ENCODE data around the gene CNTNAP5.
"Not testable (repeated sequence)": the region's sequence is repeated elsewhere in the genome, so short reads cannot be mapped to it uniquely, and the experiment has no call there.

The CNTNAP5 gene

DNA sequence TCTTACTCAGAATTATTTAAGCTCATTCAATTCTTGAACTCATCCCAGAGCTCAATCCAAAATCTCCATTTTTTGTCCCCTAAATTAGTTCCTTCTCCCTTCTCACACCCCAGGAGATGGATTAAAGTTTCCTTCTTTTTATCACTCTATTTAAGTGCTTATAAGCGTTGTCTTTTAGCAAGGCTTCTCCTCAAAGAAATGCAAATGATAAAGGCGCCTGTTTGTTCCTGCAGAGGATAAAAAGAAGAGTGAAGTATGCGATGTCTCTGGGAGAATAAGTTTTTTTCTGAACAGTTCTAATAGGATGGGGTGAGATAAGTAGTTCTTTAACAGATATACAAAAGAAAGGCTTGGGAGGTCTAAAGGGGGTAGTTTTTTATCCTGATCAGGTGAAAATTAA, 303.3 kb downstream of the CNTNAP5 start:
- DNase-seq, result no peak

DNA sequence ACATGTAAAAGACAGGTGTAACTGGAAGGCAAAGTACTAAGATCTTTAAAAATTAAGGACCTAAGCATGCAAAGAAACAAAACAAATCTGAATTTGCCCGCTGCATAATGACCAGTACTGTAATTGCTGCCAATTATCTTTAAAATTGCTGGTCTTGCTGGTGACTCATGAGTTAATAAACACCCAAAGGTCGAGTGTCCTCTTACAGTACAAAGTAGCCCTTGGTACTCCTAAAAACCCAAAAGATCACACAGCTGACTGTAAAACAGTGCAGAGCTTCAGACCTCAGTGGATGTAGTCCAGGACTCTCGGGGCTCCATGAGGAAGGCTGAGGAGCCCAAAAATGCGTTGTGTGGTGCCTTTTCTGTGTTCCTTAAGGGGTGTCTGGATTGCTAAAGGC, 308.7 kb downstream of the CNTNAP5 start:
- DNase-seq, result no peak

DNA sequence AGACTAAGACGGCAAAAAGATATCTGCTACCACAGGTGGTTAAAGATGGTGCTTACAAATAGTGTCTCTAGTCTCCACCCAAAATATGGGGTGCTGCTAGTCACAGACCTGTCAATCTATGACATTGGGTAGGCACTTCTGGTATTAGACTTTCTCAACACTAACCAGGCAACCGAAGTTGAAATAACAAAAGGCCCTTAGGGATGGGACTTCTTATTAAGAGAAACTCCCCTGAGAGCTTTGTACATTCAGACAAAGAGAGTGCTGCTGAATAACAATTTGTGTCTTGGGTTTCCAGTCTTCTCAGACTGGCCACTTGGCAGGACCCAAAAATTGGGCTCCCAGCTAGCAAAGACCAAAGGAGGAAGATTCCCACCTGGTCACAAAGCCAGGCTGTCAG, 310.0 kb downstream of the CNTNAP5 start:
- no peak for DNase-seq

DNA sequence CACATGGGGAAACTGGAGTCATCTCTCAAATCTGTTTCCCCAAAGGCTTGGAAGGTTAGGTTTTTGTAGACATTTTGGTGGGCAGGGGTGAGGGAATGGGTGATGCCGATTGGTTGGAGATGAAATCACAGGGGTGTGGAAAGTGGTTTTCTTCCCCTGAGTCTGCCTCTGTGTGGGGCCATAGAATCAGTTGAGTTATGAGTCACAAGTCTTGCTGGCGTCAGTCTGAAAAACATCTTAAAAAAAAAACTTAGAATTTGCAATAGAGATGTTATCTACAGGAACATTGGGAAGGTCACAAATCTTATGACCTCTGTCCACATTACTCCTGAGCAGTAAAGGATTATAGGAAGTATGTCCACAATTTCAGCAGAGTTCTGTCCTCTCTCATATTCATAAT, 314.6 kb downstream of the CNTNAP5 start:
- DNase-seq, result no peak

DNA sequence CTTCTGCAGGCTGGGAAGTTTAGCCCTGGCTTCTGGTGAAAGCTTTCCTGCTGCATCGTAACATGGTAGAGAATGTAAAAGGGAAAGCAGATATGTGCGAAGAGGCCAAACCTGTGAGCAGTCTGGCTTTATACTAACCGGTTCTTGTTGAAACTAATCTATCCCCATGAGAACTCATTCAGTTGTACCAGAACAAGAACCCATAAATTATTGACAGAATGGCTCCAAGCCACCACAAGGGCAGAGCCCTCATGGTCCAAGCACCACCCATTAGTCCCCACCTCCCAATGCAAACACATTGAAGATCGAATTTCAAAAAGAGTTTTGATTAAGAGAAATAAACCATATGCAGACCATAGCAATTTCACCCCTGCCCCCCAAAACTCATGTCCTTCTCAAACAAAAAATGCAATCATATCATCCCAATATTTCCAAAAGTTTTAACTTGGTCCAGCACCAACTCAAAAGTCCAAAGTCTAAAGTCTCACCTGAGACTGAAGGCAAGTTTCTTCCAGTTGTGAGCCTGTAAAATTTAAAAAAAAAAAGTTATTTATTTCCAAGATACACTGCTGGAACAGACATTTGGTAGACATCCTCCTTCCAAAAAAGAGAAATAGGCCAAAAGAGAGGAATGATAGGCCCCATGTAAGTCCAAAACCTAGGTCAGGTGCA, 318.9 kb downstream of the CNTNAP5 start:
- no peak for DNase-seq

DNA sequence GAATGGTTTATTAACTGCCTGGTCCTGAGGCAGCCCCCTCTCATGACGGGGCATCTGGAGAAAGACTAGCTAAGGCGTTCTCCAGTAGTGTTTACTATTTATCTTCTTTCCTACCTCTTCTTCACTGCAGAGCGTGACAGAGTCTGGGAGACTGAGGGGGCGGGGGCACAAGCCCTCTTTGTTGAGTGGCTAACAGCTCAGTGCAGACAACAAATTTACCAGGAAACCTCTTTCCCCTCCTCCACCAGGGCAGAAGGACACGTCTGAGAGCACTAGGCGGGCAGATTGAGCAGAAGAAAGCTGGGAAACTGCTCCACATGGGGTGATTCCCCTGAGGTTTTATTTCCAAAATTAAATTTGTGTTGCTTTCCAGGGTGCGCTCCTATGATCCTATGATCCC, 322.1 kb downstream of the CNTNAP5 start:
- no peak for DNase-seq

DNA sequence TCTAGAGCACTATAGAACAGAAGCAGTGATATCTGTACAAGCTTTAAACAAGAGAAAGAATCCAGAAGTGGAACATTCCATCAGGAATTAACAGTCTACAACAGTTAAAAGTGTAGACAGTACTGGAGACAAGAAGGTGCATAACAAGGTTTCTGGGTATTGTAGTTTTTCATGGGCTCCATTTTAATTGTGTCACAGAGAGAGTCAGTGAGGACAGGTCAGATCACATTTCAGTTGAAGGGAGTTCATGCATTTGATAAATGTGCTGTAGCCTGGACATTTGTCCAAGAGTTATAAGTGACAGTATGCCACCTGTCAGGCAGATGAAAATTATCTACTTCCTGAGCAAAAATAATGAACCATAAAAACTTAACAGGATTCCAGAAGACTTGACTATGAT, 328.6 kb downstream of the CNTNAP5 start:
- DNase-seq, result no peak

DNA sequence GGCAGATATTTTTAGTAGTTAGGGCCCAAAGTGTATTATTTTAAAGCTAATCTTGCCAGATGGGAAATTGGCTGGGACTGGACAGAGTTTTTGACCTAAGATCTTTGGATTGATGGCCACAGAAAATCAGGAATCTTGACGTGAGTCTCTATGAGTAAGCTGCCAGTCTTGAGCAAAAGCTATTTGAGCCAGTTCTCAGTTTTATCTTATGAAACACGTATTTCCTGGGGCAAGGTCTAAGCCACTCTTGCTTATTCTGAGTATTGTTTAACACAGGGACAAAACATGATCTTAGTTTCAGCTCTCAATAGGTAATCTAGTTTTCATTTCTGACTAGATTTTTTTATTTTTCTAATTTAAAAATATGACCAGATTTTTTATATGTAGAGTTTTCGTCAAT, 329.4 kb downstream of the CNTNAP5 start:
- no peak for DNase-seq

DNA sequence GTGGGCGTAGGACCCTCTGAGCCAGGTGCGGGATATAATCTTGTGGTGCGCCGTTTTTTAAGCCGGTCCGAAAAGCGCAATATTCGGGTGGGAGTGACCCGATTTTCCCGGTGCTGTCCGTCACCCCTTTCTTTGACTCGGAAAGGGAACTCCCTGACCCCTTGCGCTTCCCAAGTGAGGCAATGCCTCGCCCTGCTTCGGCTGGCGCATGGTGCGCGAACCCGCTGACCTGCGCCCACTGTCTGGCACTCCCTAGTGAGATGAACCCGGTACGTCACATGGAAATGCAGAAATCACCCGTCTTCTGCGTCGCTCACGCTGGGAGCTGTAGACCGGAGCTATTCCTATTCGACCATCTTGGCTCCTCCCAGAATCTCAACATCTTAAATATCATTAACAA, 336.9 kb downstream of the CNTNAP5 start:
- not testable (repeated sequence) for DNase-seq

DNA sequence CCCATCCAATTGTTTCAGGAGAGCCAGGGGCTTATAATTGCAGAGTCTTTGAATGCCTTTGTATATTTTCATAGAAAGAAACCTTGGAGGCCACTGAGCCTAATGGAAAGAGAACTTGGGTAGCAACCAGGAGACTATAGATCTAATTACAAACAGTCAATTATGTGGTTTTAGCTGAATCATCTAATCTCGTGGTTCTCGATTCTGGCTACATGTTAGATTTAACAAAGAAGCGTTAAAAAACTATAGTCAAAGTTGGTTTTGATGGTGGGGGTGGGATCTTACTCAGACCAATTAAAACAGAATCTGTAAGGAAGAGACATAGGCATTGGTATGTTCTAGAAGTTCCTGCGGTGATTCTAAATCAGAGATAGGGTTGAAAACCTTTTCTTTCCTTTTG, 344.1 kb downstream of the CNTNAP5 start:
- DNase-seq, result no peak

DNA sequence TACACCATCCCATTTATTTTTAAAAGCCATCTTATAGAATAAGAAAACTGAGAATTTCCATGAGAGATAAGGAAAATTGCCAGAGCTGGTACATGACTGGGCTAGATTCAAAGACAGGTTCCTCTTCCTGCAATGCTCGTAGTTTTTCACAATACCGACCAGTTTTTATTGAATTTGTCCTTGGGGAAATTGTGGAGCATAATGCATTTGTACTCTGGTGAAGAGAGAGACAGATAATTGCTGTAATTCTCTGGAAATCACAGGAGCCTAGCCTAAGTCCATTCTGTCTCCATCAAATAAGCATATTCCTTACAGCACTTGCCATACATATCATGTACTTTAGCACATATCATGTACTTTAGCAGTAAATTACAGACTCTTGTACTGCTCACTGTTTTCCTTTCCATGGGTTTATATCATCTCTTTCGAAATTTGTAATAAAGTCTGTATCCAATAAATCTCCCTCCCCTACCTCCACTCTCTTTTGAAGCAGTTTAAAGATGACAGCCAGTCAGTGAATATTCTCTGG, 355.2 kb downstream of the CNTNAP5 start:
- no peak for DNase-seq

DNA sequence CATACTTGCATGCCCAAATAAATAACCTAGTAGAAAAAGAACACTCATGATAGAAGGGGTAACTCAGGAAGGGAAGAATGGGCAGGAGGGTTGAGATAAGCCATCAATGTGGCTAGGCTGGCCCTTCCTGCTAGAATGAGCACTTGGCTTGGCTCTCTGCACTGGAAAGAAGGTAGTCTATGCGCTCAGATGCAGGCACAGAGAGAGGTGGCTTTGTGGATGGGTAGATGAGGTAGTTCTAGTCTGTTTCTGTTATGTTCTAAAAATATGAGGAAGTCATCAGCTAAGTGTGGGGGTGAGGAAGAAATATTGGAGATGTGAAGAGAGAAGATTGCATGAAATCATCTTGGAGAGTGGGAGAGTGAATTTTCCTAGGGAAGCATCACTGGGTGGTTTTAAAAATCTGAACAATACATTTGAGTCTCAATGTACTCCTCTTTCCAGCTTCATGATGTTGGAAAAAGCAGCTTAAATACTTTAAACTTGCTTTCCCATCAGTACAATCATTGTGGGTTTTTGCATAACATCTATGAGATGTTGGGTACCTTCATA, 357.1 kb downstream of the CNTNAP5 start:
- DNase-seq, result no peak

DNA sequence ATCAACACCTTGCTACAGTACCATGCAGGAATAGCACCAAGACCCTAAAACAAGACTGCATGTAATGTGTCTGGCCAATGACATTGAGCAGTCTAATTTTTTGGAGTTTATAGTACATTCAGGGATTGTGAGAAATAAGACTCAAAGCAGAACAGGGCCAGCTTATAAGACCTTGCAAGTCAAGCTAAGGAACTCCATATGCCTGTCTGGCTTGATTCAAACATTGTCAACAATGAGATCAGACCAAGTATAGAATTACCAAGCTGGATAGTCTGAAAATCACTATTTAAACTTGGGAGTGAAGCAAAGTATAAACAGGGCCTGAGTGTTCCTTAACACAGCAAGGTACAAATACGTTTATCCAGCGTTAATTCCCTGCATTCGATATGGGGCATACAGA, 370.9 kb downstream of the CNTNAP5 start:
- DNase-seq, result no peak

DNA sequence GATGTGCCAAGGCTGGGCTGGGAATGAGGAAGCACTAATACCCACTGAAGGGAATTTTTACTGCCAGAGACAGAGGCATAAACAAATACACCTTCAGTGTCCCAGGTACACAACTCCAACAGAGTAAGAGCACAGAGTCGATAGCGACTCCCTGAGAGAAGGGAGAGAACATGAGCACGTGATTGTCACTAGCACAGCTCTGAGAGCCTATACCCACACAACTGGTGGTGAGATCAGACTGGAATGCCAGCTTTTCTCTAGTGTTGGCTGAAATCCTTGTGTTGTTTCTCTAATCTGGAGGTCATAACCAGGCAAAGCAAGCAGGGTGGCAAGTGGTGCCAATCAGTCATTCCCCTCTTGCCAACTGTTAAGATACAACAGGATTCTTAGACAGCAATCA, 377.2 kb downstream of the CNTNAP5 start:
- DNase-seq, result no peak

DNA sequence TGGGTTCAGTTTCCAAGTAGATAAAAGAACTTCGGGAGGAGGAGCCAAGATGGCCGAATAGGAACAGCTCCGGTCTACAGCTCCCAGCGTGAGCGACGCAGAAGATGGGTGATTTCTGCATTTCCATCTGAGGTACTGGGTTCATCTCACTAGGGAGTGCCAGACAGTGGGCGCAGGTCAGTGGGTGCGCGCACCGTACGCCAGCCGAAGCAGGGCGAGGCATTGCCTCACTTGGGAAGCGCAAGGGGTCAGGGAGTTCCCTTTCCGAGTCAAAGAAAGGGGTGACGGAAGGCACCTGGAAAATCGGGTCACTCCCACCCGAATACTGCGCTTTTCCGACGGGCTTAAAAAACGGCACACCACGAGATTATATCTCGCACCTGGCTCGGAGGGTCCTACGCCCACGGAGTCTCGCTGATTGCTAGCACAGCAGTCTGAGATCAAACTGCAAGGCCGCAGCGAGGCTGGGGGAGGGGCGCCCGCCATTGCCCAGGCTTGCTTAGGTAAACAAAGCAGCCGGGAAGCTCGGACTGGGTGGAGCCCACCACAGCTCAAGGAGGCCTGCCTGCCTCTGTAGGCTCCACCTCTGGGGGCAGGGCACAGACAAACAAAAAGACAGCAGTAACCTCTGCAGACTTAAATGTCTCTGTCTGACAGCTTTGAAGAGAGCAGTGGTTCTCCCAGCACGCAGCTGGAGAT, 382.9 kb downstream of the CNTNAP5 start:
- DNase-seq, result not testable (repeated sequence)

DNA sequence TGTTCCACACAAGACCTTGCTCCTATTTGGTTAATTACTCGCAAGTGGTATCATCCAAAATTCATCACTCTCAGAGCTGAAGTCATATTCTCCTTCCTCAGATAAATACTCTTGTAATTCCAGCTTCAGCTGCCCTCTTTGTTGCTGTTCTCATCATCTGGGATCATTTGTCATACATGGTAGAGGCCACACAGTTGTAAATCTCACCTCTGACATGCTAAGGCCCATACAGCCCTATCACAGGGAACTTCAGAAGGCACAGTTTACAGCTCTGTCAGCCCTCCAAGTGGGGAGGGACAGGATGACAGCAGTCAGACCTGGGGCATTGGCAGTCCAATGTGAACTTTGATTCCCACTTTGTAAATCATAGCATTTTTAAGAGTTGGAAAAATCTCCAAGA, 399.0 kb downstream of the CNTNAP5 start:
- no peak for DNase-seq

DNA sequence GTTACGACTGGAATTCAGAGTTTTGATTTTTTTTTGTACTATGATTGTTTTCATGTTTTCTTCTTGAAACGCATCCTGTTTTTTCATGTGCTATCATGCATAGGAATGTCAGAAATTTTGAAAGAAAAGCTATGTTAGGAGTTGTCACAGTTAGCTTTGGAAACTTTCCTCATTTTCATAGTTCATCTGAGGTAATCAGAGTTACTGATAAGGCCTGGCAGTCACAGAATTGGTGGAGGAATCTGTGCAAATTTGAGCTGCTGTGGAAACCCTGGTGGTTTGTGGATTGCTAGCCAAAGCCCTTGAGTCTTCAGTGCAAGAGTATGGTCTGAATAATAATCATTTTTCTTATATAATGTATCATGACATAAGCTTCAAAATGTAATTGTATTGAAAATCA, 401.0 kb downstream of the CNTNAP5 start:
- no peak for DNase-seq

DNA sequence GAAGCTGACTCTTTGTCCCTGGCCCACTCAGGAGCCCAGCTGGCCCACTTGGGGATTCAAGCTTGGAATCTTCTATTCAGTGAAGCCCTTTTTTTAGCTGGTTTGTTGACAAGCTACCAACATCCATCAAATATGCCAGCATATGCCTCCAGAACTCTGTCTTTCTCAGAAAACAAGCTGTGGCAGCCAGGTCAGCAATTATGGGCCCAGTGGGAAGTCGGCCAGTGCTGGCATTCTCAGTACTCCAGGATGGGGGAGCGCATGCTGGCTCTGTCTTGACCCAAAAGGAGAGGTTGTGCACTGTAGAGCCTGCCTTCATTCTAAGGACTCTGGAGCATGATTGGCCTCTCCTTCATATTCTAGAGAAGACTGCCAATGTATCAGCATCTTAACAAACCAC, 401.5 kb downstream of the CNTNAP5 start:
- no peak for DNase-seq

DNA sequence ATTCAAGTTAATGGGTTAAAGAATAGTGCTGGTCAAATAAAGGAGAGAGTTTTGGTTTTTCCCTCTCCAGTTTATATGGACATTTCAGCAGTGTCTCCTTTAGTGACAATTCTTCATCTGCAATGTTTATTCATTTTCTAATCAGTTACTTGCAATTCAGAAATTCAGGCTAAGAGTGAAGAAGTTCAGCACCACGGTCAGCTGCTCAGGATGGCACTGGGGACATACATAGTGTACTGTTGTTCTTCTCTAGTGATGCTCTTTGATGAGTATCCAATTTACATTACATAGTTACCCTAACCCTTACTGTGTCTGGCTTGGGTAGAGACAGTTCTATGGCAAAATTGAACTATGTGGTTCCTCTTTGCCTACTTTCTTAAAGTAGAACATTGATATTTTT, 412.7 kb downstream of the CNTNAP5 start:
- no peak for DNase-seq

DNA sequence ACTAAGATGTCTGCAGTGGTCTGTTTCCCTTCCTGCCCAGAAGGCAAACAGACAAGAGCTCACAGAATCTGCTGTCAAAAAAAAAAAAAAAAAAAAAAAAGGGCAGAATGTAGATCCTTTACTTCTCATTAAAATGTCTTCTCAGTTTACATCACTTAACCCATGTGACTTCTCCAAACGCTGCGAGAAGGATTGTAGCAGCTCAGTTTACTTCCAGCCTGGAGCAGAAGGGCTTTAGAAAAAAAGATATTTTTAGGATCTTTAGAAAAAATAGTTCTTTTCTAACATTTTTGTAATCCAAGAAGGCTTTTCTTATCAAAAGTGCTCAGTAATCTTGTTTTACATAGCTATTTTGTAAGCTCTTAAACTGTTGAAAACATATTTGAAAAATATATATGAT, 425.4 kb downstream of the CNTNAP5 start:
- DNase-seq, result no peak

DNA sequence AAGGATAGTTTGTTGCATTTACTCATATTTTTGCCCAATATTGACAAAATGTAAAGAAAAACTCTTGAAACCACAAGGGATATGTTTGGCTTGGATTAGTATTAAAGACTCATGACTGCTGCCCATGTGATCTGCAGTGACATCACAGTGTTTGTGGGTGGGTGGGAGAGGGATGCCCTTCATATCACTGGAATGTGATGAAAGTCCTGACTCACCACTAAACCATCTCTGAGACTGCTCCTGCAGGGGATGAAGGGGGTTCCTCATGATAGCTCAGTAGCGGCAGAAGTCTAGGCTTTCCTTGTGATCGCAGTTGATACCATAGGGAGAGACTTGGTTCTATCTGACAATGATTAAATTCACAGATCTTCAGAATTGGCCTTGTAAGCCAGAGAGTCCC, 451.2 kb downstream of the CNTNAP5 start:
- DNase-seq, result no peak

DNA sequence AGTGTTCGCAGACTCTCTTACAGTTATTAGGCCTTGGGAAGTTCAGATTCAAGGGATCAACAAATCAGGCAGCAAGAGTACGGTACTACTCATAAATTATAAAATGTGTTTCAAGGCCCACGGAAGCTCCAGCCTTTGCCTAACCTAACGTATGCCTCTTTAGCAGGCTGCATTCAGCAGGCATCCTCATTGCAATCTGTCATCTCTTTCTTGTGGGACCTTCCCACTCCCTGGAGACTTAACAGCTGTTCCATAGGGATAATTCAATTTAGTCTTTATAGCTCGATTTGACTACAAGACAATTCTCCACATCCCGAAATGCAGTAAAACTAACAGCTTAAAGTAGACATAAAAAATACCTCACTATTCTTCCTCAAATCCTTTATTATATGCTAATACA, 453.7 kb downstream of the CNTNAP5 start:
- no peak for DNase-seq

DNA sequence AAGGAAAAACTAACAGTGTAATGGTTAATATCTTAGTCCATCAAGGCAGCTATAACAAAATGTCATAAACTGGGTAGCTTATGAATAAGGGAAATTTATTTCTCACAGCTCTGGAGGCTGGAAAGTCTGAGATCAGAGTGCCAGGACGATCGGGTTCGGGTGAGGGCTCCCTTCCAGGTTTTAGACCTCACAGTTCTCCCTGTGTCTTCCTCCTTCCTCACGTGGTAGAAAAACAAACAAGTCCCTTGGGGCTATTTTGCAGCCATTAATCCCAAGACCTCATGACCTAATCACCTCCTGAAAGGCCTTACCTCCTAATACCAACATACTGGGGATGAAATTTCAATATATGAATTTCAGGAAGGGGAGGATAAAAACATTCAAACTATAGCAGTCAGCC, 455.9 kb downstream of the CNTNAP5 start:
- DNase-seq, result no peak

DNA sequence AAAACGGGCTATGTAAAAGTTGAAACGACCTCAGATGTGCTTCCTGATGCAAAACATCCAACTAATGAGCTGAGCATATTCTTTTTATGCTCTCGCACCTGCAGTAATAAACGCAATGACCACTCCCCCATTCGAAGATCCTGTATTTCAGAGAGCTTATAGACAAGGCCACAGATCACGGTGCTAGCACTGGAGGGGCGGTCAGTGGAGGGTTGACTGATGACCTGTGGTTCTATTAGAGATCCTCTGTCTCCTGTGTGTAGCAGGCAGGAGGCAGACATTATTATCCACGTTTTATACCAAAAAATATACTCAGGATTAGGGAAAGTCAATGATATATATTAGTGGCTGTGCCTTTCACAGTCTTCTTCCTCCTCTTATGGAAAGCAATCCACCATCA, 457.0 kb downstream of the CNTNAP5 start:
- DNase-seq, result no peak

DNA sequence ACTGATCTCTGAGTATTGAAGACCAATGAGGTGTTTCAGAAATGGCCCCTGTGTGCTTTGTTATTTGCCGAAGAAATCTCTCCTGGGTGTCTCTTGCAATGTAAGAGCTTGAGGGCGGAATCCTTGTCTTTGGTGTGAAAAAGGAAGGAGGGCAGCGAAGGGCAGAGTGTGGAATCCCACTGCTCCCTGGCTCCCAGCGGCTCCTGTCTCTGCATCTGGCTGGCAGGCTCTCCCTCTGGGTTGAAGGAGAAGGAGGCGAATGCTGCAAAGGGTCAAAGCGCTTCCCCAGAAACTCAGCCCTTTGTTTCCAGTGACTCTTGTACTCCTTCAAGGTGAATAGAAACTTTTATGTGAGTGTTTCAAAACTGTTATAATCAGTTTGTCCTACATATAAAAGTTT, 457.5 kb downstream of the CNTNAP5 start:
- DNase-seq, result no peak
